ENCODE results near the gene B4GALT7. TPM values are rescaled to one million over a fixed set of nuclear protein-coding genes. Genes with fewer than 3 reads are reported as not detected.

B4GALT7 gene
- total and polyA plus RNA-seq, 7 donors = 4.9 to 25.8 (median 14.3) TPM

- TF ChIP-seq CTCF (IDR thresholded peaks at IDR 0.05) = no peak
- TF ChIP-seq EP300 (IDR thresholded peaks at IDR 0.05) = no peak
- TF ChIP-seq POLR2A (IDR thresholded peaks at IDR 0.05) = no peak
- no peak for TF ChIP-seq POLR2AphosphoS5 (IDR thresholded peaks at IDR 0.05)
- 76 to 88% methylated on average over 13 of the region's 13 CpGs for WGBS, 2 donors
- H3K27ac ChIP-seq = no peak overlapping the region
- intact Hi-C loops (cut with DNase I) = no loop called here
- no peak overlapping the region for H3K4me3 ChIP-seq
- DNase-seq = no peak
- no peaks in the 10 kb centered on the region for H3K27me3 ChIP-seq
- H3K36me3 ChIP-seq = peaks cover 0 to 7% (median 0%) of the 10 kb centered on the region in 4 donors
- H3K9me3 ChIP-seq = no peaks in the 10 kb centered on the region
- H3K4me1 ChIP-seq = peaks cover 0 to 12% (median 9%) of the 10 kb centered on the region in 4 donors
Measured at GRCh38 chr5:177610131-177610769, 10.3 kb downstream of the B4GALT7 start.

GRCh38 chr5:177610770-177611445 is 11.0 kb downstream of the B4GALT7 start:
- TF ChIP-seq EP300 (IDR thresholded peaks at IDR 0.05) = no peak
- TF ChIP-seq POLR2AphosphoS5 (IDR thresholded peaks at IDR 0.05) = no peak
- no peak for TF ChIP-seq CTCF (IDR thresholded peaks at IDR 0.05)
- TF ChIP-seq POLR2A (IDR thresholded peaks at IDR 0.05) = no peak
- H3K9me3 ChIP-seq = no peaks in the 10 kb centered on the region
- DNase-seq = no peak
- no peak overlapping the region for H3K27ac ChIP-seq
- intact Hi-C loops (cut with DNase I) = no loop called here
- H3K4me1 ChIP-seq = peaks cover 0 to 12% (median 9%) of the 10 kb centered on the region in 4 donors
- H3K4me3 ChIP-seq = no peak overlapping the region
- 62 to 85% methylated on average over 4 of the region's 4 CpGs for WGBS, 2 donors
- no peaks in the 10 kb centered on the region for H3K27me3 ChIP-seq
- peaks cover 0 to 2% (median 0%) of the 10 kb centered on the region in 4 donors for H3K36me3 ChIP-seq

GRCh38 chr5:177611446-177612214 is 11.7 kb downstream of the B4GALT7 start:
- TF ChIP-seq POLR2AphosphoS5 (IDR thresholded peaks at IDR 0.05) = no peak
- TF ChIP-seq EP300 (IDR thresholded peaks at IDR 0.05) = no peak
- no peak for TF ChIP-seq CTCF (IDR thresholded peaks at IDR 0.05)
- no peak for TF ChIP-seq POLR2A (IDR thresholded peaks at IDR 0.05)
- peaks cover 0 to 7% (median 0%) of the 10 kb centered on the region in 4 donors for H3K36me3 ChIP-seq

GRCh38 chr5:177612215-177612673 is 12.3 kb downstream of the B4GALT7 start:
- DNase-seq = no peak
- Histone ChIP-seq H3K9me3 (no peaks in the 10 kb centered on the region), H3K27ac (no peak overlapping the region), H3K36me3 (peaks cover 0 to 11% (median 0%) of the 10 kb centered on the region in 4 donors), H3K27me3 (no peaks in the 10 kb centered on the region), H3K4me3 (no peak overlapping the region), H3K4me1 (peaks cover 0 to 8% (median 6%) of the 10 kb centered on the region in 4 donors)
- intact Hi-C loops (cut with DNase I) = no loop called here
- 77 to 84% methylated on average over 6 of the region's 6 CpGs for WGBS, 2 donors
- TF ChIP-seq POLR2AphosphoS5 (IDR thresholded peaks at IDR 0.05) (no peak), POLR2A (IDR thresholded peaks at IDR 0.05) (no peak), EP300 (IDR thresholded peaks at IDR 0.05) (no peak), CTCF (IDR thresholded peaks at IDR 0.05) (no peak)

More at GRCh38 chr5:177611446-177612214, 11.7 kb downstream of the B4GALT7 start:
- intact Hi-C loops (cut with DNase I) = no loop called here
- peaks cover 0 to 12% (median 9%) of the 10 kb centered on the region in 4 donors for H3K4me1 ChIP-seq
- WGBS, 2 donors = 80 to 91% methylated on average over 15 of the region's 15 CpGs
- DNase-seq = no peak
- H3K27ac ChIP-seq = no peak overlapping the region
- no peaks in the 10 kb centered on the region for H3K27me3 ChIP-seq
- no peak overlapping the region for H3K4me3 ChIP-seq
- no peaks in the 10 kb centered on the region for H3K9me3 ChIP-seq
